T-helper 2 cell treated with Interferon-gamma antibody and Interleukin-4, amounts not matched to agents 5 μg/mL and 100 μg/mL, for 36 hours (primary cell): ENCODE results near the gene HAUS8.
"Not testable (repeated sequence)": the region's sequence is repeated elsewhere in the genome, so short reads cannot be mapped to it uniquely, and the experiment has no call there.

Source experiments
- DNase-seq: peaks from one replicate; pipeline ENCODE4 v3.0.0; 2021; ENCODE audit warnings: low spot score
- H3K27ac Mint-ChIP-seq: one replicate; pipeline ENCODE4 v1.8.0; 2021; ENCODE audit warnings: mild to moderate bottlenecking, mixed read lengths
- H3K27me3 Mint-ChIP-seq: one replicate; pipeline ENCODE4 v1.8.0; 2021; ENCODE audit warnings: low read depth, mixed read lengths
- H3K36me3 Mint-ChIP-seq: one replicate; pipeline ENCODE4 v1.8.0; 2021; ENCODE audit warnings: low read depth, mixed read lengths
- H3K4me1 Mint-ChIP-seq: one replicate; pipeline ENCODE4 v1.8.0; 2021; ENCODE audit warnings: low read depth, mixed read lengths
- H3K4me3 Mint-ChIP-seq: one replicate; pipeline ENCODE4 v1.8.0; 2022; ENCODE audit warnings: mild to moderate bottlenecking, moderate library complexity, mixed read lengths
- H3K9me3 Mint-ChIP-seq: one replicate; pipeline ENCODE4 v1.8.0; 2021; ENCODE audit warnings: mixed read lengths

HAUS8 gene

GRCh38 chr19:17109300-17109699 is 34.0 kb upstream of the HAUS8 start:
- Mint-ChIP-seq H3K4me1 (peaks cover 13% of the 10 kb centered on the region), H3K9me3 (no peaks in the 10 kb centered on the region), H3K36me3 (peaks cover 26% of the 10 kb centered on the region), H3K27ac (no peak overlapping the region), H3K4me3 (no peak overlapping the region), H3K27me3 (no peaks in the 10 kb centered on the region)
- no peak for DNase-seq

DNA sequence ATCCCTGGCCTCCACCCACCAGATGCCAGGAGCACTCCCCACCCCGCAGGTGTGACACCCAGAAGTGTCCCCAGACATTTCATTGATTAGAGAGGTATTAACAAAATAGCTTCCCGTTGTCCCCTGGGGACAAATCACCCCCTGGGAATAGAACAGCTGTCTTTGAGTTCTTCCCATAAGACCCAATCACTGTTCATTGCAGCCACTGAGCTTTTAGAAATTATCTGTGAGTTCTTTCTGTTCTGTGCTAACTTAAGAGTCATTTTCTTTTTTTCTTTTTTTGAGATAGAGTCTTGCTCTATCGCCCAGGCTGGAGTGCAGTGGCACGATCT is 33.2 kb upstream of the HAUS8 start:
- DNase-seq = no peak
- no peak overlapping the region for H3K4me3 Mint-ChIP-seq
- no peaks in the 10 kb centered on the region for H3K27me3 Mint-ChIP-seq
- peaks cover 15% of the 10 kb centered on the region for H3K4me1 Mint-ChIP-seq
- no peak overlapping the region for H3K27ac Mint-ChIP-seq
- peaks cover 25% of the 10 kb centered on the region for H3K36me3 Mint-ChIP-seq
- H3K9me3 Mint-ChIP-seq = no peaks in the 10 kb centered on the region

DNA sequence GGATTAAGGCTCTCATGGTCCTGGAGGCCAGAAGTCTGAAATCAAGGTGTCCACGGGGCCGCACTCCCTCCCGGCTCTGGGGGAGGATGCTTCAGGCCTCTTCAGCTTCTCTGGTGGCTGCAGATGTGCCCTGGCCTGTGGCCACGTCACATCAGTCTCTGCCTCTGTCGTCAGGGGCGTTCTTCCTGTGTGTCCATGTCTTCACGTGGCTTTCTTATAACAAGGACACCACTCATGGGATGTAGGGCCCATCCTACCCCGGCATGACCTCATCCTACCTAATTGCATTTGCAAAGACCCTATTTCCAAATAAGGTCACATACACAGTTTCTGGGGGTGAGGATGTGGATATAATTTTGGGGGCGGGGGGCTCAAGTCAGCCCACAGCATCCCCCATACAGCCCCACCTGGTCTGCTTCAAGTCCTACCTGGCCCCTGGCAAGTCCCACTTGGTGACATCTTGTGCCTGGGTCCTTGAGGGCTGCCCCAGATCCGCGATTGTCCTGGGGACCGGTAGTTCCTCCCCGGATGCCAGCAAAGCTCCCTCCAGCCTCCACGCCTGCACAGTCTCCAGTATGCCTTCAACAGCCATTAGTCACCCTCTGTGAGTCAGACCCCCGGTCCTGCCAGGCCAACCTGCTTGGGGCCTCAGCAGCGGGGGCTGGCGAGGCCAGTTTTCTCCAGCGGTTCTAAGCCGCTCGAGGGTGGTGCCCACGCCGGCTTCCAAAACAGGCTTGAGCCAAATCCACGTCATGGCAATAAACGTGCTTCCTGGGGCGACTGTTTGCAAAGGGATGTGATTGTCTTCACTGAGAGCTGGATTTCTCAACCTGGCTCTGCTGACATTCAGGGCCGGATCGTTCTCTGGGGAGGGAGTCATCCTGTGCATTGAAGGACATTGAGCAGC is 32.5 kb upstream of the HAUS8 start:
- Mint-ChIP-seq H3K27ac (no peak overlapping the region), H3K9me3 (no peaks in the 10 kb centered on the region), H3K4me1 (peaks cover 16% of the 10 kb centered on the region), H3K36me3 (peaks cover 31% of the 10 kb centered on the region), H3K27me3 (no peaks in the 10 kb centered on the region), H3K4me3 (no peak overlapping the region)
- DNase-seq = no peak

GRCh38 chr19:17106964-17107363 is 31.7 kb upstream of the HAUS8 start:
- H3K36me3 Mint-ChIP-seq = peaks cover 38% of the 10 kb centered on the region
- H3K4me3 Mint-ChIP-seq, H3K9me3 Mint-ChIP-seq, H3K27ac Mint-ChIP-seq, DNase-seq, H3K27me3 Mint-ChIP-seq: not testable (repeated sequence)
- peaks cover 16% of the 10 kb centered on the region for H3K4me1 Mint-ChIP-seq

DNA sequence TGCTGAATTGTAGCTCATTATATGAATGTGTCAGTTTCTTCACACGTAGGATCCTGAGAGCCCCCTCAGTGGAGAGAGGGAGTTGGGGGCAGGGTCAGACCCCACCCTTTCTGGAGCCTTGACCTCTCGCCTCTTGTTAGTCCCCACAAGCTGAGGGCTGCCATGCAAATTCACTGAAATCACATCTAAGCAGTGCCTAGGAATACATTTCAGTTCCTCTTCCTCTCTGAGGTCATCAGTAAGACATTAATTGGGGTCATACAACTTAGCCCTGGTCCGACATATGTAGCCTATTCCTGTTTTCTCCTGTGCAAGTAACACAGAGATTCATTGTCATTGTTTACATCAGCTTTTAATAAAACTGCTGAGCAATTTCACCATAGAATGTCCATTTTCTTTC is 30.3 kb upstream of the HAUS8 start:
- DNase-seq = no peak
- H3K27me3 Mint-ChIP-seq = no peaks in the 10 kb centered on the region
- H3K9me3 Mint-ChIP-seq = no peaks in the 10 kb centered on the region
- peaks cover 20% of the 10 kb centered on the region for H3K4me1 Mint-ChIP-seq
- peaks cover 39% of the 10 kb centered on the region for H3K36me3 Mint-ChIP-seq
- H3K4me3 Mint-ChIP-seq = no peak overlapping the region
- no peak overlapping the region for H3K27ac Mint-ChIP-seq

DNA sequence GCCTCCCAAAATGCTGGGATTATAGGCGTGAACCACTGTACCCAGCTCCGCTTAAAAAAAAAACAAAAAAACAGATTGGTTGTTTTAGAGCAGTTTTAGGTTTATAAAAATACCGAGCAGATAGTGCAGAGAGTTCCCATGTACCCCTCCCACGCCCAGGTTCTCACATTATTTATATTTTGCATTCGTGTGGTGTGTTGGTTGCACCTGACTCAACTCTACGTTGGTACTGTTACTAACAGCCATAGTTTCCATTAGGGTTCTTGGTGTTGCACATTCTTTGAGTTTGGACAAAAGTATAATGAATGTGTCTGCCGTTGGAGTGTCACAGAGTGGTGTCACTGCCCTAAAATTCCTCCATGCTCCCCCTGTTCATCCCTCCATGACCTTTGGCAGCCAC is 29.4 kb upstream of the HAUS8 start:
- Mint-ChIP-seq H3K4me1 (peaks cover 15% of the 10 kb centered on the region), H3K27me3 (no peaks in the 10 kb centered on the region), H3K4me3 (no peak overlapping the region), H3K9me3 (no peaks in the 10 kb centered on the region), H3K27ac (peak overlapping the region; percentile 63), H3K36me3 (peaks cover 41% of the 10 kb centered on the region)
- DNase-seq = no peak

DNA sequence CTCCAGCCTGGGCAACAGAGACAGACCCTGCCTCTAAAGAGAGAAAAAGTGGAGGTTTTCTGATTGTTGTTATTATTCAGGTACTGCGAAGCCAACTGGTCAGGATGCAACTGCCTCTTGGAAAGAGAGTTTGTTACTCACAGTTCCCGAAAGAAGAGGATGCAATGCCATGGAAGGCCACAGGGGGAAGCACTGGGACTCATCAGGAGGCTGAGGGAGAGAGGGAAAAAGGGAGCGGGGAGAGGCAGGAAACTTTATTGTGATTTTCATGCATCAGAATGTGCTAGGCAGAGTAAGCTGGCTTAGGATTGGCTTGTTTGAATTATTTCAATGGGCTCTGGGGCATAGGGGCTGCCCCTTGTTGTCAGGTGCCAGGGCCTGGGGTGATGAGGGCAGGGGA is 27.9 kb upstream of the HAUS8 start:
- Mint-ChIP-seq H3K4me3 (no peak overlapping the region), H3K9me3 (no peaks in the 10 kb centered on the region), H3K4me1 (peaks cover 11% of the 10 kb centered on the region), H3K27ac (no peak overlapping the region), H3K27me3 (no peaks in the 10 kb centered on the region), H3K36me3 (peaks cover 48% of the 10 kb centered on the region)
- DNase-seq = no peak

- Mint-ChIP-seq H3K9me3 (no peaks in the 10 kb centered on the region), H3K27ac (no peak overlapping the region), H3K36me3 (peaks cover 48% of the 10 kb centered on the region), H3K27me3 (no peaks in the 10 kb centered on the region), H3K4me3 (no peak overlapping the region), H3K4me1 (peaks cover 15% of the 10 kb centered on the region)
- DNase-seq = no peak
Observed at GRCh38 chr19:17101686-17102628, 26.7 kb upstream of the HAUS8 start.

- H3K27me3 Mint-ChIP-seq = no peaks in the 10 kb centered on the region
- no peaks in the 10 kb centered on the region for H3K9me3 Mint-ChIP-seq
- peaks cover 34% of the 10 kb centered on the region for H3K36me3 Mint-ChIP-seq
- DNase-seq = no peak
- H3K4me3 Mint-ChIP-seq = no peak overlapping the region
- no peak overlapping the region for H3K27ac Mint-ChIP-seq
- peaks cover 12% of the 10 kb centered on the region for H3K4me1 Mint-ChIP-seq
Observed at GRCh38 chr19:17098326-17098725, 23.1 kb upstream of the HAUS8 start.

DNA sequence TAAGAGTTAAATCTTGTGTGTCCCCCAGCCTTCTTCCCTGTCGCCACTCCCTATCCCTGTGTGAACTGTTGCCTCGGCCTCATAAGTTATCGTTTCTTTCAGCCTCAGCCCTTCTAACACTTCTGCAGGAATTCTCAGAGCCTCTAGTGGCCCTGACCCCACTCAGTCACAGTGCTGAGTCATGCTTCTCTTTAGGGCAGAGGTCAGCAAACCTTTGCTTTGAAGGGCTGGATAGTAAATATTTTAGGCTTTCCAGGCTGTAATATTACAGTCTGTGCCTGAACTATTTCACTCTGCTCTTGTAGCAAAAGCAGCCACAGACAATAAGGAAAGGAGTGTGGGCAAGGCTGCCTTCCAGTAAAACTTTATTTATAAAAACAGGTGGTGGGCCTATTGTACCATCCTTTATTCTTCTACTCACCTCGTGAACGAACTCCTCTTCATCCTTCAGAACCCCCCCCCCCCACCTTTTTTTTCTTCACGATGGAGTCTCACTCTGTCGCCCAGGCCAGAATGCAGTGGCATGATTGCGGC is 22.4 kb upstream of the HAUS8 start:
- Mint-ChIP-seq H3K4me3 (no peak overlapping the region), H3K36me3 (peaks cover 28% of the 10 kb centered on the region), H3K9me3 (no peaks in the 10 kb centered on the region), H3K27ac (peak overlapping the region; percentile 43), H3K4me1 (peaks cover 12% of the 10 kb centered on the region), H3K27me3 (no peaks in the 10 kb centered on the region)
- no peak for DNase-seq

- Mint-ChIP-seq H3K9me3 (no peaks in the 10 kb centered on the region), H3K4me1 (peaks cover 12% of the 10 kb centered on the region), H3K27me3 (no peaks in the 10 kb centered on the region), H3K36me3 (peaks cover 15% of the 10 kb centered on the region), H3K27ac (peak overlapping the region; percentile 8), H3K4me3 (no peak overlapping the region)
- DNase-seq = no peak
Observed at GRCh38 chr19:17095141-17095919, 20.1 kb upstream of the HAUS8 start.

- not testable (repeated sequence) for H3K4me3 Mint-ChIP-seq, H3K27ac Mint-ChIP-seq, H3K27me3 Mint-ChIP-seq, DNase-seq, H3K9me3 Mint-ChIP-seq
- H3K4me1 Mint-ChIP-seq = peaks cover 16% of the 10 kb centered on the region
- H3K36me3 Mint-ChIP-seq = peaks cover 15% of the 10 kb centered on the region
Observed at GRCh38 chr19:17094694-17095093, 19.4 kb upstream of the HAUS8 start.

DNA sequence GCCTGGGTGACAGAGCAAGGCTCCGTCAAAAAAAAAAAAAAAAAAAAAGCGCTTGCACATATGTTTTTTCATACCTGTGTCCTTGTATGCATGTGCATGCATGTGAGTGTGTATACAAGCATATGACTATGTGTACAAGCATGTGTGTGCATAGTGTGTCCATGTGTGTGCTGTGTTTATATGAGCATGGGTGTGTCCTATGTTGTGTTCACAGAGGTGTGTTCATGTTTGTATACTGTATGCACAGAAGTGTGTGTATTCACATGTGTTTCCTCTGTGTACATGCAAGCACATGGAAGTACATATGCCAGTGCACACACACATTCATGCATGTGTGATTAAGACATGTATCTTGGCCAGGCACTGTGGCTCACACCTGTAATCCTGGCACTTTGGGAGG is 17.4 kb upstream of the HAUS8 start:
- Mint-ChIP-seq H3K4me1 (peaks cover 22% of the 10 kb centered on the region), H3K4me3 (no peak overlapping the region), H3K9me3 (no peaks in the 10 kb centered on the region), H3K27ac (no peak overlapping the region), H3K27me3 (no peaks in the 10 kb centered on the region), H3K36me3 (peaks cover 14% of the 10 kb centered on the region)
- no peak for DNase-seq
